ENCODE measurements around the gene SLC8A1.

SLC8A1 gene

DNA sequence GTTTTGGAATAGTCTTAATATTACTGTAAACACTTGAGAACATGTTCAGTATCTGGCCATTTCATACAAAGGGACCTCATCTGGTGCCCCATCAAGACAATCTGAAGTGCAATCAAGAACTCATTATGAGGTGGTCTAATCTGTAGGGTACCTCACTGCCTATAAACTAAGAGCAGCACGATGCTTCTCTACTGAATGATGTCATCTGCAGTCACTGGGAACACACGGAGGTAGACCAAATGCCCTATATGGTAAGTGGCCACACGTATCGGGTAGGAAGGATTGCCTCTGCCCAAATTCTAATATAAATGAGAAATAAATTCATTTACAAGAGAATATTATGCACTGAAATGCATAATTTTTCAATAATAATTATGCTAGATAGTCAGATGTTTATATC is 90.4 kb downstream of the SLC8A1 start:
- H3K4me1 ChIP-seq (ENCODE audit: insufficient read depth, low read length): peaks cover 18% of the 10 kb centered on the region
- no peak for DNase-seq
- no peak overlapping the region for H2AFZ ChIP-seq (ENCODE audit: low read depth, low read length)
- H3K36me3 ChIP-seq (ENCODE audit: insufficient read depth, low read length): no peaks in the 10 kb centered on the region
- H3K9me3 ChIP-seq (ENCODE audit: insufficient read depth, low read length, severe bottlenecking): no peaks in the 10 kb centered on the region
- TF ChIP-seq, protein P1, sequence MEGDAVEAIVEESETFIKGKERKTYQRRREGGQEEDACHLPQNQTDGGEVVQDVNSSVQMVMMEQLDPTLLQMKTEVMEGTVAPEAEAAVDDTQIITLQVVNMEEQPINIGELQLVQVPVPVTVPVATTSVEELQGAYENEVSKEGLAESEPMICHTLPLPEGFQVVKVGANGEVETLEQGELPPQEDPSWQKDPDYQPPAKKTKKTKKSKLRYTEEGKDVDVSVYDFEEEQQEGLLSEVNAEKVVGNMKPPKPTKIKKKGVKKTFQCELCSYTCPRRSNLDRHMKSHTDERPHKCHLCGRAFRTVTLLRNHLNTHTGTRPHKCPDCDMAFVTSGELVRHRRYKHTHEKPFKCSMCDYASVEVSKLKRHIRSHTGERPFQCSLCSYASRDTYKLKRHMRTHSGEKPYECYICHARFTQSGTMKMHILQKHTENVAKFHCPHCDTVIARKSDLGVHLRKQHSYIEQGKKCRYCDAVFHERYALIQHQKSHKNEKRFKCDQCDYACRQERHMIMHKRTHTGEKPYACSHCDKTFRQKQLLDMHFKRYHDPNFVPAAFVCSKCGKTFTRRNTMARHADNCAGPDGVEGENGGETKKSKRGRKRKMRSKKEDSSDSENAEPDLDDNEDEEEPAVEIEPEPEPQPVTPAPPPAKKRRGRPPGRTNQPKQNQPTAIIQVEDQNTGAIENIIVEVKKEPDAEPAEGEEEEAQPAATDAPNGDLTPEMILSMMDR (IDR thresholded peaks at IDR 0.05; ENCODE audit: borderline replicate concordance, extremely low read depth, low read length, poor library complexity, severe bottlenecking): no peak
- no peak for TF ChIP-seq EZH2 (IDR thresholded peaks at IDR 0.05; ENCODE audit: borderline replicate concordance, low read depth, low read length, severe bottlenecking)
- no peaks in the 10 kb centered on the region for H4K20me1 ChIP-seq (ENCODE audit: insufficient read depth, low read length)
- no peak for ATAC-seq (ENCODE audit: insufficient read depth, low read depth)
- no peaks in the 10 kb centered on the region for H3K27me3 ChIP-seq (ENCODE audit: insufficient read depth, low read length, poor library complexity)
- H3K27ac ChIP-seq (ENCODE audit: low read length): no peak overlapping the region
- H3K4me3 ChIP-seq (ENCODE audit: low read depth in 1 of 2, low read length in 2 of 2): no peak overlapping the region
- H3K9ac ChIP-seq (ENCODE audit: low read depth, low read length): no peak overlapping the region
- no peak overlapping the region for H3K4me2 ChIP-seq (ENCODE audit: insufficient read depth, low read length)
- peaks cover 8% of the 10 kb centered on the region; the same call in 1 of the 2 replicates for H3K79me2 ChIP-seq (ENCODE audit: insufficient read depth, low read length)

GRCh38 chr2:40360652-40361051 is 91.2 kb downstream of the SLC8A1 start:
- H2AFZ ChIP-seq (ENCODE audit: low read depth, low read length): no peak overlapping the region
- H3K27ac ChIP-seq (ENCODE audit: low read length): no peak overlapping the region
- H3K27me3 ChIP-seq (ENCODE audit: insufficient read depth, low read length, poor library complexity): no peaks in the 10 kb centered on the region
- H3K4me2 ChIP-seq (ENCODE audit: insufficient read depth, low read length): no peak overlapping the region
- H3K4me3 ChIP-seq (ENCODE audit: low read depth in 1 of 2, low read length in 2 of 2): no peak overlapping the region
- no peak for ATAC-seq (ENCODE audit: insufficient read depth, low read depth)
- H4K20me1 ChIP-seq (ENCODE audit: insufficient read depth, low read length): no peaks in the 10 kb centered on the region
- H3K9me3 ChIP-seq (ENCODE audit: insufficient read depth, low read length, severe bottlenecking): no peaks in the 10 kb centered on the region
- DNase-seq: no peak
- TF ChIP-seq, protein P1 (IDR thresholded peaks at IDR 0.05; ENCODE audit: borderline replicate concordance, extremely low read depth, low read length, poor library complexity, severe bottlenecking): no peak
- TF ChIP-seq EZH2 (IDR thresholded peaks at IDR 0.05; ENCODE audit: borderline replicate concordance, low read depth, low read length, severe bottlenecking): no peak
- peaks cover 12% of the 10 kb centered on the region for H3K4me1 ChIP-seq (ENCODE audit: insufficient read depth, low read length)
- no peak overlapping the region for H3K9ac ChIP-seq (ENCODE audit: low read depth, low read length)
- H3K79me2 ChIP-seq (ENCODE audit: insufficient read depth, low read length): peaks cover 10% of the 10 kb centered on the region; the same call in 1 of the 2 replicates
- 0 out of 2 replicates have a peak, but pooled peaks cover 3% of the 10 kb centered on the region for H3K36me3 ChIP-seq (ENCODE audit: insufficient read depth, low read length)

DNA sequence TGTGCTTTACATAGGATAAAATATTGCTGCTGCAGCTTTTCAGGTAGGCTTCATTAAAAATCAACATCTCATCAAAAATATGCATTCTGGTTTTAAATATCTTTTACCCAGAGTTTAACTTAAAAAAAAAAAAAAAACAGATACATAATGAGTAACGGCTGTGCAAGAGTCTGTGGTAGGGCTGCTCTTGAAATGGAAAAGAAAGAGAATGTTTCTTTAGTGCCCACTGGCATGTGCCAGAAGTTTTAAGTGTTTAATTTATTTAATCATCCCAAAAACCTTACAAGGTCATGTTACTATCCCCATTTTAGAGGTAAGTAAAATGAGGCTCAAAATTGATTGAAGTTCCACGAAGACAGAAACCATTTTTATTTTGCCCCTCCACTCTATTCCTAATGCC is 92.1 kb downstream of the SLC8A1 start:
- H3K79me2 ChIP-seq (ENCODE audit: insufficient read depth, low read length): peaks cover 12% of the 10 kb centered on the region; the same call in 1 of the 2 replicates
- no peak overlapping the region for H3K9ac ChIP-seq (ENCODE audit: low read depth, low read length)
- H3K27ac ChIP-seq (ENCODE audit: low read length): no peak overlapping the region
- no peak overlapping the region for H3K4me2 ChIP-seq (ENCODE audit: insufficient read depth, low read length)
- peaks cover 3% of the 10 kb centered on the region for H3K4me1 ChIP-seq (ENCODE audit: insufficient read depth, low read length)
- H4K20me1 ChIP-seq (ENCODE audit: insufficient read depth, low read length): no peaks in the 10 kb centered on the region
- 0 out of 2 replicates have a peak, but pooled peaks cover 3% of the 10 kb centered on the region for H3K36me3 ChIP-seq (ENCODE audit: insufficient read depth, low read length)
- H2AFZ ChIP-seq (ENCODE audit: low read depth, low read length): no peak overlapping the region
- no peaks in the 10 kb centered on the region for H3K27me3 ChIP-seq (ENCODE audit: insufficient read depth, low read length, poor library complexity)
- no peak for ATAC-seq (ENCODE audit: insufficient read depth, low read depth)
- no peak for DNase-seq
- TF ChIP-seq EZH2 (IDR thresholded peaks at IDR 0.05; ENCODE audit: borderline replicate concordance, low read depth, low read length, severe bottlenecking): no peak
- TF ChIP-seq, protein P1 (IDR thresholded peaks at IDR 0.05; ENCODE audit: borderline replicate concordance, extremely low read depth, low read length, poor library complexity, severe bottlenecking): no peak
- H3K9me3 ChIP-seq (ENCODE audit: insufficient read depth, low read length, severe bottlenecking): no peaks in the 10 kb centered on the region
- H3K4me3 ChIP-seq (ENCODE audit: low read depth in 1 of 2, low read length in 2 of 2): no peak overlapping the region
